CD4-positive, alpha-beta T cell treated with Interleukin-2 at 100 ng/mL for 4 hours (primary cell): ENCODE measurements around the gene FAM171A1.

ENCODE experiments used
- DNase-seq: peaks from one replicate; pipeline ENCODE4 v3.0.0-alpha.2; 2020; ENCODE audit warnings: low spot score

Gene FAM171A1

GRCh38 chr10:15169555-15170401 lies 201.3 kb downstream of the FAM171A1 start:
- peak; percentile 65 for DNase-seq

GRCh38 chr10:15168786-15169554 lies 202.1 kb downstream of the FAM171A1 start:
- DNase-seq = peak; percentile 95

- DNase-seq = no peak
Measured at GRCh38 chr10:15168291-15168785, 202.8 kb downstream of the FAM171A1 start, which contains the start of gene NMT2. TSS of gene NMT2 (minus strand) at chr10:15168693. CDS start at chr10:15168612, 81 bp downstream.

- peak; percentile 63 for DNase-seq
Measured at GRCh38 chr10:15167411-15168290, 203.4 kb downstream of the FAM171A1 start.

- no peak for DNase-seq
Measured at GRCh38 chr10:15166325-15166724, 204.8 kb downstream of the FAM171A1 start.

- no peak for DNase-seq
Measured at GRCh38 chr10:15163253-15163828, 207.7 kb downstream of the FAM171A1 start.
